GM21717 (cell line): Measurements from ENCODE around the gene TOP3B.

ENCODE experiments used
- ATAC-seq: cut with Tn5 transposase; IDR thresholded peaks from one replicate; pipeline ENCODE4 v1.9.1; 2021; ENCODE audit warnings: mild to moderate bottlenecking, moderate library complexity; ENCODE audit not compliant: unreplicated experiment

The TOP3B gene

DNA sequence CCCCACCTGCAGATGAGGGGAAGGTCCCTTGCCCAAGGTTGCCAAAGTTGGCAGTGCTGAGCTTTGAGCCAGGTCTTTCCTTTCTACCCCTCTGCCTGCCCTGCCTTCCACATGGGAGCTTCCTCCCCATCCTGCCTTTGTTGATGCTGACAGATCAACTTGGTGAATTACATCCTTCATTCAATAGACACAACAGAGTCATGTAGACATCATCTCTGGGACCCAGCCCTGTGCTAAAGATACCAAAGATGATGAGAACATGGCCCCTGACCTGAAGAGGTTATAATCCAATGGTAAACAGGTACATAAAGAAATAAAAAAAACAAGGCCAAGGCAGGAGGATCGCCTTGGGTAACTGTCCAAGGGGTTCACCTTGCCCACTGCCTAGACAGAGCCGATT, 72.7 kb downstream of the TOP3B start:
- no peak for ATAC-seq

DNA sequence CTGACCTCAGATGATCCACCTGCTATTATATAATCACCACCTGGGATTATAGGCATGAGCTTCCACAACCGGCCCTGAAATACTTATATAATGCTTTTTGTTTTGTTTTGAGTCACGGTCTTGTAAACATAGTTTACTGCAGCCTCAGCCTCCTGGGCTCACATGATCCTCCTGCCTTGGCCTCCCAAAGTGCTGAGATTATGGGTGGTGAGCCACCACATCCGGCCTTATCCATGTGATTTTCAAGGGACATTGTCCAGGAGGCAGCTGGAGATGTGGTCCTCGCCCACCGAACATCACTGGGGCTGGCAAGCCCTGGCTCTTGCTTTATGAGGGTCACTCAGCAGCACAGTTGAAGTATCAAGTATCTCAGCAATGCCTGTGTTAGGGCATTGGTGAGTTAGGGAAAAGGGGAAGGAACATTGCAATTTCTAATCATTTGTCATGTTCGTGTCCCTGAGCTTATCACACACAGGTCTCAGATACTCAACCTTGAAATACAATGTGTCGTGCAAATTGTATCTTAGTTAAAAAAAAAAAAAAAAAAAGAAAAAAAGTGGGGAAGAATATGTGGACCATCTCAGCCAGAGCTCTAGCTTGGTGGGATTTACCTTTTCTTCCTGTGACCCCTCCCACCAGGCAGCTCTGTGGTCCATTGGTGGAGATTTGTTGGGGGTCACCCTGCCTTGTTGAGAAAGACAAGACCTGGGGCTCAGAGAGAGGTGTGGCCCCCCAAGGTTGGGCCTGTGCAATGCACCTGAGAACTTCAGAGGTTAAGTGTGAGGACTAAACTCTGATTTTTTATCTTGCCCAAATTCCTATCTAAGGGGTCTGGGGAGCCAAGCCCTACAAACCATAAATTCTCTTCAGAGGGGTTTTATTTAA, 74.7 kb downstream of the TOP3B start:
- ATAC-seq, result no peak
